K562 (cell line): ENCODE data around the gene CDK14.

Experiments
- CEBPB ChIP-seq: fragments of 450-650 bp; IDR thresholded peaks from 2 replicates; pipeline ENCODE4 v1.6.1; 2016; ENCODE audit warnings: missing genetic modification characterization, missing compliant biosample characterization
- EZH2 ChIP-seq: IDR thresholded peaks from 2 replicates; pipeline ENCODE4 v1.6.1; 2012; ENCODE audit warnings: low read depth, mild to moderate bottlenecking, inconsistent platforms, low read length, borderline replicate concordance
- FOXA3 ChIP-seq, 2 experiments: fragments of 450-650 bp in 1 of 2; sonication (generic) in 1 of 2; formaldehyde crosslinking; IDR thresholded peaks in 1 of 2; conservative IDR thresholded peaks in 1 of 2; 2 replicates each; pipeline versions ENCODE4 v1.4.0 to v1.8.0; 2020 to 2022; ENCODE audit warnings: mild to moderate bottlenecking in 2 of 2, missing genetic modification reagents in 1 of 2
- FOXK1 ChIP-seq: sonication (generic); formaldehyde crosslinking; IDR thresholded peaks from 2 replicates; pipeline ENCODE4 v1.8.0; 2022; ENCODE audit warnings: missing genetic modification reagents, mild to moderate bottlenecking, borderline replicate concordance
- PHF21A ChIP-seq: fragments of 450-650 bp; IDR thresholded peaks from 2 replicates; pipeline ENCODE4 v1.6.1; 2017; ENCODE audit warnings: low read depth, borderline replicate concordance
- POLR2A ChIP-seq: fragments of 450-650 bp; conservative IDR thresholded peaks from 2 replicates; pipeline ENCODE4 v1.6.1; 2016
- POLR2AphosphoS5 ChIP-seq: IDR thresholded peaks from 2 replicates; pipeline ENCODE4 v1.6.1; 2011; ENCODE audit warnings: mild to moderate bottlenecking, low read depth, low read length, moderate library complexity; ENCODE audit not compliant: control insufficient read depth, insufficient read depth
- SLC30A9 ChIP-seq: fragments of 250-450 bp; sonication (Bioruptor Pico); IDR thresholded peaks from 2 replicates; pipeline ENCODE4 v1.8.0; 2022; ENCODE audit warnings: mild to moderate bottlenecking, moderate library complexity
- TF ChIP-seq, protein P1 (sequence below), 2 experiments: IDR thresholded peaks in 1 of 2; conservative IDR thresholded peaks in 1 of 2; 2 replicates each; pipeline ENCODE4 v1.6.1; 2016; ENCODE audit warnings: low read depth in 2 of 2, mild to moderate bottlenecking in 1 of 2, missing compliant biosample characterization in 1 of 2, missing genetic modification characterization in 1 of 2, moderate library complexity in 1 of 2
- TF ChIP-seq, protein P2 (sequence below), 3 experiments: IDR thresholded peaks in 2 of 3; conservative IDR thresholded peaks in 1 of 3; 2 replicates each; pipeline ENCODE4 v1.5.1; 2011 to 2012; ENCODE audit warnings: low read length in 3 of 3, mild to moderate bottlenecking in 3 of 3, control low read depth in 2 of 3, improper control_type of control experiment in 1 of 3, inconsistent platforms in 1 of 3, low read depth in 1 of 3, mixed read lengths in 1 of 3, moderate library complexity in 1 of 3; ENCODE audit not compliant: insufficient read depth in 2 of 3
- TF ChIP-seq, protein P3 (sequence below), 3 experiments: fragments of 200-800 bp in 1 of 3; sonication (Bioruptor generic) in 1 of 3; sonication (generic) in 1 of 3; formaldehyde crosslinking in 1 of 3; IDR thresholded peaks; 2 replicates each; pipeline versions ENCODE4 v1.6.1 to v1.8.0; 2016 to 2022; ENCODE audit warnings: mild to moderate bottlenecking in 2 of 3, missing compliant biosample characterization in 2 of 3, missing genetic modification characterization in 2 of 3, missing genetic modification reagents in 1 of 3

DNA sequence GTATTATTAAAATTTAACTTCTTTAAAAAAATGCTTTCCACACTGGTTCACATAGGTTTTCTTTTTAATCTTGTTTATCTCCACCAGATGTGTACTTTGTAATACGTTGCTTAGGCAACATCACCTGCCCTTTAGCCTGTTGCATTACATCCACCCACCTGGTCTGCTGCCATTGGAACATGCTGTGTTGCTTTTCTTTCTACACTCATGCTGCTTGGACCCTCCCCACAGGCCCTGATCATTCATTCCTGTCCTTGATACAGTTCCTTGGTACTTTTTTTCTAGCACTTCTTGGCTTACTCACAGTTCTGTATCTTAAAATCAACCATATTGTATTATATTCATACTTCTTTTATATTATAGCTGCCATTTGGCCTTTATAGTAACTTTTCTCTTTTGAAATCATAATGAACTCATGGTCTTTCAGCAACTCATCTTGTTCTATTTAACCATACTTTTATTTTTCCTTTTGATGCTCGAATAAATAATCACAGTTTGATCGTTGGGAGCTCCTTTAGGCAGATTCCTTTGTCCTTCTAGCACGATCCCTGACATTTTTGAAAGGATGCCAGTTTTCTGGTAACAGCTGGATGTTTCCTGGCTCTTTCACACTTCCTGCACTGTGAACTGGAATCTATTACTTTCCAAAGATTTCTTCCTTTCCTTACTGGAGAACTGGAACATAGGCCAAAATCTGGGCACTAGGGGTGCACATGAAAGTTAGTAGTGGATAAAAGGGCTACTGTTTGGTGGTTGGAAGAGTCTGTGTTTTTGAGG is 125.1 kb downstream of the CDK14 start:
- no peak for TF ChIP-seq POLR2A
- TF ChIP-seq SLC30A9 (CRISPR knock-in tag), result no peak
- no peak for TF ChIP-seq POLR2AphosphoS5
- no peak for TF ChIP-seq EZH2
- TF ChIP-seq, protein P1, sequence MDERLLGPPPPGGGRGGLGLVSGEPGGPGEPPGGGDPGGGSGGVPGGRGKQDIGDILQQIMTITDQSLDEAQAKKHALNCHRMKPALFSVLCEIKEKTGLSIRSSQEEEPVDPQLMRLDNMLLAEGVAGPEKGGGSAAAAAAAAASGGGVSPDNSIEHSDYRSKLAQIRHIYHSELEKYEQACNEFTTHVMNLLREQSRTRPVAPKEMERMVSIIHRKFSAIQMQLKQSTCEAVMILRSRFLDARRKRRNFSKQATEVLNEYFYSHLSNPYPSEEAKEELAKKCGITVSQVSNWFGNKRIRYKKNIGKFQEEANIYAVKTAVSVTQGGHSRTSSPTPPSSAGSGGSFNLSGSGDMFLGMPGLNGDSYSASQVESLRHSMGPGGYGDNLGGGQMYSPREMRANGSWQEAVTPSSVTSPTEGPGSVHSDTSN (CRISPR knock-in tag; IDR thresholded peaks at IDR 0.05; ENCODE audit: low read depth), result no peak
- TF ChIP-seq, protein P1 (tag; conservative IDR thresholded peaks at IDR 0.05; ENCODE audit: low read depth), result no peak
- TF ChIP-seq, protein P2, sequence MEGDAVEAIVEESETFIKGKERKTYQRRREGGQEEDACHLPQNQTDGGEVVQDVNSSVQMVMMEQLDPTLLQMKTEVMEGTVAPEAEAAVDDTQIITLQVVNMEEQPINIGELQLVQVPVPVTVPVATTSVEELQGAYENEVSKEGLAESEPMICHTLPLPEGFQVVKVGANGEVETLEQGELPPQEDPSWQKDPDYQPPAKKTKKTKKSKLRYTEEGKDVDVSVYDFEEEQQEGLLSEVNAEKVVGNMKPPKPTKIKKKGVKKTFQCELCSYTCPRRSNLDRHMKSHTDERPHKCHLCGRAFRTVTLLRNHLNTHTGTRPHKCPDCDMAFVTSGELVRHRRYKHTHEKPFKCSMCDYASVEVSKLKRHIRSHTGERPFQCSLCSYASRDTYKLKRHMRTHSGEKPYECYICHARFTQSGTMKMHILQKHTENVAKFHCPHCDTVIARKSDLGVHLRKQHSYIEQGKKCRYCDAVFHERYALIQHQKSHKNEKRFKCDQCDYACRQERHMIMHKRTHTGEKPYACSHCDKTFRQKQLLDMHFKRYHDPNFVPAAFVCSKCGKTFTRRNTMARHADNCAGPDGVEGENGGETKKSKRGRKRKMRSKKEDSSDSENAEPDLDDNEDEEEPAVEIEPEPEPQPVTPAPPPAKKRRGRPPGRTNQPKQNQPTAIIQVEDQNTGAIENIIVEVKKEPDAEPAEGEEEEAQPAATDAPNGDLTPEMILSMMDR (IDR thresholded peaks at IDR 0.05 in 2 of 3, conservative IDR thresholded peaks at IDR 0.05 in 1 of 3; ENCODE audit: insufficient read depth in 2 of 3, low read depth in 1 of 3, low read length in 3 of 3), result no peak
- TF ChIP-seq CEBPB (tag), result no peak
- no peak for TF ChIP-seq PHF21A
- TF ChIP-seq, protein P3, sequence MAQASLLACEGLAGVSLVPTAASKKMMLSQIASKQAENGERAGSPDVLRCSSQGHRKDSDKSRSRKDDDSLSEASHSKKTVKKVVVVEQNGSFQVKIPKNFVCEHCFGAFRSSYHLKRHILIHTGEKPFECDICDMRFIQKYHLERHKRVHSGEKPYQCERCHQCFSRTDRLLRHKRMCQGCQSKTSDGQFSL (CRISPR knock-in tag; IDR thresholded peaks at IDR 0.05), result no peak
- TF ChIP-seq, protein P3 (tag; IDR thresholded peaks at IDR 0.05), result no peak
- TF ChIP-seq FOXK1, result no peak
- no peak for TF ChIP-seq FOXA3 (CRISPR knock-in tag; conservative IDR thresholded peaks at IDR 0.05 in 1 of 2, IDR thresholded peaks at IDR 0.05 in 1 of 2)
